Measurements from ENCODE around the gene CAP2. TPM values are rescaled to one million over a fixed set of nuclear protein-coding genes. Genes with fewer than 3 reads are reported as not detected.

Gene CAP2
- 17.2 and 17.8 TPM in 2 replicates for total RNA-seq

GRCh38 chr6:17392978-17393891 lies at the start of gene CAP2:
TSS of gene CAP2 (plus strand) at chr6:17393595. CDS start at chr6:17421556, 27,961 bp downstream.

GRCh38 chr6:17599877-17600526 lies 206.6 kb downstream of the CAP2 start, which contains the start of gene FAM8A1:
TSS of gene FAM8A1 (plus strand) at chr6:17600302. CDS start at chr6:17600410, 108 bp downstream.

Other genes starting within 250 kb of the CAP2 start
- 5.6 and 8.2 TPM in 2 replicates for gene RBM24, start 112.2 kb upstream of the CAP2 start, total RNA-seq
- gene FAM8A1, start 206.7 kb downstream of the CAP2 start, total RNA-seq = 16.1 and 31.6 TPM in 2 replicates

Data from regular cardiac myocyte (primary cell).